Measurements from ENCODE around the gene JAZF1. TPM values are rescaled to one million over a fixed set of nuclear protein-coding genes. Genes with fewer than 3 reads are reported as not detected.
A peak's percentile ranks its signal among the peaks of the same experiment; 100 is the strongest.

Gene JAZF1
- total RNA-seq, 1 donor from 2014 or later: 29.4 TPM

DNA sequence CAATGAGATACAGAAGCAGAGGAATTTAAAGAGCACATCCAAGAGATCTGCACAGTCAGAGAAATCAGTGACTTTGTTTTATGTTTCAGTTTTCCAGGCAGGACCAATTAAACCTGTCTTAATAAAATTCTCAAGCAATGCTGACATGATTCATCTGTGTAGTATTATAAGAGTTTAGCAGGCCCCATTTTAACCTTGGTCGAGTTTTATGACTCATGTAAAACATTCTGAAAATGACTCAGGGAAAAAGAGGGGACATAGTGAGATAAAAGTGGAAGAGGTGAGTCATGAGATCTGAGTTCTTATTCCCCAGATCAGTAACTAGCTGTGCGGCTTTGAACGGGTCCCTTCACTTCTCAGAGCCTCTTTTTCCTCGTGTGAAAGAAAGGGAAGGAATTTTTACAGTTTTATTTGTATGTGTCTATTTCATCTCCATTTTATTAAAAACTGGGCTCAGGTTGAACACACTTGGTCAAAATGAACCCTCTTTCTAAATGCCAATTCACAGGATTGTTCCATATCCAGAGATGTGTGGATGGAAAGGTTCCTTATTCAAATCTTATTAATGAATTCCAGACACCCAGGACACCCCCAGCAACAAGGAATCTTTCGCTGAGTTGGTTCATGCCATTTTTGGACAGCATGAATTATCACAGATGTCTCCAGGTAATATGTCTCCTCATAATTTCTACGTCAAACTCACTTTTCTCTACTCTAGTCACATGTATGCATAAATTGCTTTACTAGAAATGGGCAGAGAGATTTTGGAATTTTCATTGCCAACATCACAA lies 143.2 kb downstream of the JAZF1 start:
- intact Hi-C loops (cut with micrococcal nuclease): no loop called here
- peaks cover 29% of the 10 kb centered on the region for H3K4me1 ChIP-seq
- TF ChIP-seq, protein P1, sequence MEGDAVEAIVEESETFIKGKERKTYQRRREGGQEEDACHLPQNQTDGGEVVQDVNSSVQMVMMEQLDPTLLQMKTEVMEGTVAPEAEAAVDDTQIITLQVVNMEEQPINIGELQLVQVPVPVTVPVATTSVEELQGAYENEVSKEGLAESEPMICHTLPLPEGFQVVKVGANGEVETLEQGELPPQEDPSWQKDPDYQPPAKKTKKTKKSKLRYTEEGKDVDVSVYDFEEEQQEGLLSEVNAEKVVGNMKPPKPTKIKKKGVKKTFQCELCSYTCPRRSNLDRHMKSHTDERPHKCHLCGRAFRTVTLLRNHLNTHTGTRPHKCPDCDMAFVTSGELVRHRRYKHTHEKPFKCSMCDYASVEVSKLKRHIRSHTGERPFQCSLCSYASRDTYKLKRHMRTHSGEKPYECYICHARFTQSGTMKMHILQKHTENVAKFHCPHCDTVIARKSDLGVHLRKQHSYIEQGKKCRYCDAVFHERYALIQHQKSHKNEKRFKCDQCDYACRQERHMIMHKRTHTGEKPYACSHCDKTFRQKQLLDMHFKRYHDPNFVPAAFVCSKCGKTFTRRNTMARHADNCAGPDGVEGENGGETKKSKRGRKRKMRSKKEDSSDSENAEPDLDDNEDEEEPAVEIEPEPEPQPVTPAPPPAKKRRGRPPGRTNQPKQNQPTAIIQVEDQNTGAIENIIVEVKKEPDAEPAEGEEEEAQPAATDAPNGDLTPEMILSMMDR (IDR thresholded peaks at IDR 0.05; ENCODE audit: borderline replicate concordance): no peak
- H3K9me3 ChIP-seq (replicated peaks): no peaks in the 10 kb centered on the region
- H3K27me3 ChIP-seq (ENCODE audit: low read depth): no peaks in the 10 kb centered on the region
- no peaks in the 10 kb centered on the region for H3K36me3 ChIP-seq
- DNase-seq: no peak
- H3K27ac ChIP-seq (replicated peaks): peak overlapping the region; percentile 17
- no peak overlapping the region for H3K4me3 ChIP-seq

DNA sequence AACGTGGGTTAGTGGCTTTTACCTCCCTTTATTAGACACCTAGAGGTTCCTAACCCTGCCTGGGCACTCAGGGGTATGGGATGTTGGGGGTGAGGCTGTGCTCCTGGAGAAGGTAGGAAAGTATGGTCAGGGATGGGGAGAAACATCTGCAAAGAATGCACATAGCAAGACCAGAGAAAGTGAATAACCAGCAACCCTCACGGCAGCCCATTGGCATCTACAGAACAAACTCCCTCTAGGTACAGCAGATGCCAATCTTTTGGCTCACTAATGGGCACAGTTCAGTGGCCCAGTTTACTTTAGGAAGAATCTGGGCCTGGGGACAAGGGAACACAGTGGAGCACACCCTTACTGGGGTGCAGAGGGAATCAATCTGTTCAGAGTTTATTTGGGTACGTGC lies 143.9 kb downstream of the JAZF1 start:
- intact Hi-C loops (cut with micrococcal nuclease): no loop called here
- Histone ChIP-seq H3K36me3 (no peaks in the 10 kb centered on the region), H3K4me3 (no peak overlapping the region), H3K9me3 (replicated peaks) (no peaks in the 10 kb centered on the region), H3K27ac (replicated peaks) (no peak overlapping the region), H3K4me1 (peaks cover 29% of the 10 kb centered on the region), H3K27me3 (ENCODE audit: low read depth) (no peaks in the 10 kb centered on the region)
- TF ChIP-seq, protein P1 (IDR thresholded peaks at IDR 0.05; ENCODE audit: borderline replicate concordance): no peak
- DNase-seq: no peak

DNA sequence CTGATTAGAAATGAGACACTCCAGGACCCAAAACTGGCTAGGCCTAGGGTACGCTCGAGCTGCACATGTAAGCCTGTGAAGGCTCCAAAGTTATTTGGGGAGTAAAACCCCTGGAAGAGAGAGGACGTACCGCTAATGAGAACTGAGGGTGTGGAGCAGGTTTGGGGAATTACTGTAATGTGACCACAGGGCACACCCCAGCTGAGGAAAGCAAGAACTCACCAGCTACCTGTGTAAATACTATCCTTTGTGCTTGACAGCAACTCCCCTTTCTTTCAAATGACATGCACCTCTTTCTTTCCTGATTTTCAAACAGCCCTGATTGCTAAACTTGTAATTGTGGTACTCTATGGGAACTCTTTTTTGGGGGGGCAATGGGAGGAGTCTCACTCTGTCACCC lies 147.2 kb downstream of the JAZF1 start:
- no peak overlapping the region for H3K27ac ChIP-seq (replicated peaks)
- H3K4me1 ChIP-seq: peaks cover 29% of the 10 kb centered on the region
- intact Hi-C loops (cut with micrococcal nuclease): no loop called here

DNA sequence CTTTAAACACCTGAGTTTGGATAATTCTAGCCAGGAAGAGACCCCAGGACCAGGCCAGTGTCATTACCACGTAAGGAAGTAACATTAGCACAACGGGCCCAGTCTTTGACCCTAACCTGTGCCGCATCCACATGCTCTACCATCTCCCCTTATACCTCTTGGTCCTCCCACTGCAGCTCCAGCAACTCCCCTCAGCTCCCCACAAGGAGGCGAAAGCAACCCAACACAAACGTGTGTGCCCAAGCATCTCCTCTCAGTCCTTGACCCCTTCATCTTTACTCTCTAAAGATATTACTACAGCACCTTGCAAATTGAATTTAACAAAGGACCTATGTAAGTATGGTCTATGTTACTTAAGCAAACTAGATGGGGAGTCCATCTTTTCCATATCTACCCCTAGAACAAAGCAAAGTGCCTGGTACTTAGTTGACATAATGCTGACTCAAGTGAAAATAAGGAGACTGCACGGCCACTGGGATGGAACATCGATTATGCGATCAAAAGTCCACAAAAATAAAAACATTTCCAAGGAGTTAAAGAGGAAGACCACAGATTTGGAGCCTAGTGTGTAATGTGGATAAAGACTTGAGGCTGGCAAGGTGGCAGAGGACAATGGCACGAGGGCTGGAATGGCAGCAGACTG lies 147.7 kb downstream of the JAZF1 start:
- Histone ChIP-seq H3K27me3 (ENCODE audit: low read depth) (no peaks in the 10 kb centered on the region), H3K4me1 (peaks cover 29% of the 10 kb centered on the region), H3K36me3 (no peaks in the 10 kb centered on the region), H3K4me3 (no peak overlapping the region), H3K27ac (replicated peaks) (no peak overlapping the region), H3K9me3 (replicated peaks) (no peaks in the 10 kb centered on the region)
- intact Hi-C loops (cut with micrococcal nuclease): no loop called here
- TF ChIP-seq, protein P1 (IDR thresholded peaks at IDR 0.05; ENCODE audit: borderline replicate concordance): no peak
- DNase-seq: no peak

More for the DNA sequence above, 147.2 kb downstream of the JAZF1 start:
- no peak overlapping the region for H3K4me3 ChIP-seq
- DNase-seq: no peak
- no peaks in the 10 kb centered on the region for H3K9me3 ChIP-seq (replicated peaks)
- no peaks in the 10 kb centered on the region for H3K36me3 ChIP-seq
- TF ChIP-seq, protein P1 (IDR thresholded peaks at IDR 0.05; ENCODE audit: borderline replicate concordance): no peak
- no peaks in the 10 kb centered on the region for H3K27me3 ChIP-seq (ENCODE audit: low read depth)

DNA sequence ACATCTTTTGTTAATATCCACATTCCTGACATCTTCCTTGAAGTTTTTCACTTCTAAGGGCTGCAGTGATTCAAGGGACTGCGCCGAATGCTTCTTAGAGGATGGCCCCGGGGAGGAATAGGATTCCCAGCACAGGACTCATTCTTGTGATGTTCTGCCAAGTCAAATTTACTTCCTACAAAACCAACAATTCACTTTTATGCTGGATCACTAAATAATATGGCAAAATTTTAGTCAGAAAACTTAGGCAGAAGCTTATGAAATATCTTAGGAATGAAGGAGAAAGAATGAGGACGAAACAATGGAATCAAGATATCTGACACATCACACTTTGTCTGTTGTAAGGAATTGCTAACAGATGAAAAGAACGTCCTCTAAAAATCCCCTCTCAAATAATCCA lies 151.5 kb downstream of the JAZF1 start:
- H3K27me3 ChIP-seq (ENCODE audit: low read depth): no peaks in the 10 kb centered on the region
- no peak overlapping the region for H3K27ac ChIP-seq (replicated peaks)
- DNase-seq: no peak
- H3K4me3 ChIP-seq: no peak overlapping the region
- TF ChIP-seq, protein P1 (IDR thresholded peaks at IDR 0.05; ENCODE audit: borderline replicate concordance): no peak
- peaks cover 37% of the 10 kb centered on the region for H3K4me1 ChIP-seq
- H3K9me3 ChIP-seq (replicated peaks): no peaks in the 10 kb centered on the region
- intact Hi-C loops (cut with micrococcal nuclease): no loop called here
- H3K36me3 ChIP-seq: no peaks in the 10 kb centered on the region

Measured in left ventricle myocardium inferior (tissue), 1 donor.